Measurements from ENCODE around the gene M1AP.

Gene M1AP

GRCh38 chr2:74533464-74533863 is 114.7 kb downstream of the M1AP start:
- DNase-seq: no peak
- in situ Hi-C loops (cut with MboI; ENCODE audit: low pct_unique_long_range_greater_than_20kb, low sequenced_read_pairs): no loop called here

- peak; percentile 41 for DNase-seq
- in situ Hi-C loops (cut with MboI; ENCODE audit: low pct_unique_long_range_greater_than_20kb, low sequenced_read_pairs): no loop called here
Measured at GRCh38 chr2:74532222-74532621, 115.9 kb downstream of the M1AP start.

GRCh38 chr2:74531666-74532065 is 116.5 kb downstream of the M1AP start:
- no peak for DNase-seq
- in situ Hi-C loops (cut with MboI; ENCODE audit: low pct_unique_long_range_greater_than_20kb, low sequenced_read_pairs): no loop called here

- DNase-seq: peak; percentile 45
- in situ Hi-C loops (cut with MboI; ENCODE audit: low pct_unique_long_range_greater_than_20kb, low sequenced_read_pairs): no loop called here
Measured at GRCh38 chr2:74530239-74531187, 117.6 kb downstream of the M1AP start.

- DNase-seq: peak; percentile 97
- in situ Hi-C loops (cut with MboI; ENCODE audit: low pct_unique_long_range_greater_than_20kb, low sequenced_read_pairs): no loop called here
Measured at GRCh38 chr2:74529357-74530238, 118.5 kb downstream of the M1AP start, which contains the start of the genes AUP1 and HTRA2. Gene AUP1 (minus strand): TSS chr2:74529706. CDS start chr2:74529629, 77 bp downstream. Gene HTRA2 (plus strand): TSS chr2:74529933. CDS start chr2:74530007, 74 bp downstream.

GRCh38 chr2:74528600-74529356 is 119.4 kb downstream of the M1AP start:
- in situ Hi-C loops (cut with MboI; ENCODE audit: low pct_unique_long_range_greater_than_20kb, low sequenced_read_pairs): no loop called here
- DNase-seq: no peak

GRCh38 chr2:74527741-74528140 is 120.4 kb downstream of the M1AP start:
- DNase-seq: no peak
- in situ Hi-C loops (cut with MboI; ENCODE audit: low pct_unique_long_range_greater_than_20kb, low sequenced_read_pairs): no loop called here

GRCh38 chr2:74526649-74527230 is 121.4 kb downstream of the M1AP start:
- DNase-seq: no peak
- in situ Hi-C loops (cut with MboI; ENCODE audit: low pct_unique_long_range_greater_than_20kb, low sequenced_read_pairs): no loop called here

GRCh38 chr2:74525717-74526648 is 122.1 kb downstream of the M1AP start, which contains the start of gene DQX1:
Gene DQX1 (minus strand): TSS chr2:74526231. CDS start chr2:74525729, 502 bp downstream.
- peak; percentile 84 for DNase-seq
- in situ Hi-C loops (cut with MboI; ENCODE audit: low pct_unique_long_range_greater_than_20kb, low sequenced_read_pairs): no loop called here

- in situ Hi-C loops (cut with MboI; ENCODE audit: low pct_unique_long_range_greater_than_20kb, low sequenced_read_pairs): no loop called here
- no peak for DNase-seq
Measured at GRCh38 chr2:74524955-74525716, 123.0 kb downstream of the M1AP start.

GRCh38 chr2:74524005-74524404 is 124.1 kb downstream of the M1AP start:
- no peak for DNase-seq
- in situ Hi-C loops (cut with MboI; ENCODE audit: low pct_unique_long_range_greater_than_20kb, low sequenced_read_pairs): no loop called here

- in situ Hi-C loops (cut with MboI; ENCODE audit: low pct_unique_long_range_greater_than_20kb, low sequenced_read_pairs): no loop called here
- no peak for DNase-seq
Measured at GRCh38 chr2:74522516-74522915, 125.6 kb downstream of the M1AP start.

GRCh38 chr2:74516650-74517049 is 131.5 kb downstream of the M1AP start:
- DNase-seq: no peak
- in situ Hi-C loops (cut with MboI; ENCODE audit: low pct_unique_long_range_greater_than_20kb, low sequenced_read_pairs): no loop called here

GRCh38 chr2:74515981-74516633 is 132.0 kb downstream of the M1AP start:
- in situ Hi-C loops (cut with MboI; ENCODE audit: low pct_unique_long_range_greater_than_20kb, low sequenced_read_pairs): no loop called here
- no peak for DNase-seq

GRCh38 chr2:74515271-74515980 is 132.7 kb downstream of the M1AP start:
- in situ Hi-C loops (cut with MboI; ENCODE audit: low pct_unique_long_range_greater_than_20kb, low sequenced_read_pairs): no loop called here
- no peak for DNase-seq

Measured in KBM-7 (cell line).